Psoas muscle (tissue), 8 donors: ENCODE measurements around the gene UGGT1. TPM values are rescaled to one million over a fixed set of nuclear protein-coding genes. Genes with fewer than 3 reads are reported as not detected.

Experiments used
- ATAC-seq, 4 donors: fragments of 200-7000 bp; cut with Tn5 transposase; one replicate each; pipeline ENCODE4 v1.9.1; 2020; ENCODE audit warnings: moderate library complexity in 3 of 4, mild to moderate bottlenecking in 2 of 4
- DNase-seq, 2 donors: peaks; one replicate each; pipeline ENCODE4 v3.0.0-alpha.2; 2020
- H3K27ac ChIP-seq: fragments of 200-600 bp; one replicate; pipeline ENCODE4 v1.8.0; 2022
- H3K27me3 ChIP-seq, 3 donors: fragments of 200-600 bp in 1 of 3; one replicate each; pipeline versions ENCODE4 v1.6.1 to v1.8.0; 2013 to 2022; ENCODE audit warnings: low read length in 2 of 3, mild to moderate bottlenecking in 2 of 3, moderate library complexity in 1 of 3; ENCODE audit not compliant: insufficient read depth in 3 of 3
- H3K36me3 ChIP-seq, 2 donors: fragments of 200-600 bp in 1 of 2; one replicate each; pipeline versions ENCODE4 v1.6.1 to v1.8.0; 2013 to 2022; ENCODE audit warnings: low read depth in 1 of 2, mild to moderate bottlenecking in 1 of 2, moderate library complexity in 1 of 2; ENCODE audit not compliant: insufficient read depth in 1 of 2
- H3K4me1 ChIP-seq: fragments of 200-600 bp; one replicate; pipeline ENCODE4 v1.8.0; 2022
- H3K4me3 ChIP-seq: fragments of 200-600 bp; one replicate; pipeline ENCODE4 v1.8.0; 2022; ENCODE audit warnings: mild to moderate bottlenecking
- H3K9me3 ChIP-seq: fragments of 200-600 bp; one replicate; pipeline ENCODE4 v1.8.0; 2022
- CTCF ChIP-seq: fragments of 200-600 bp; IDR thresholded peaks from one replicate; pipeline ENCODE4 v1.8.0; 2022; ENCODE audit warnings: antibody characterized with exemption
- WGBS, 3 donors: extraction: QIAGEN DNeasy Blood & Tissue Kit; methylation state at CpG; one replicate each; pipeline versions ENCODE4 v1.1.6 to v1.1.7; 2013; 5-methylcytosine and 5-hydroxymethylcytosine counted together
- intact Hi-C, 2 donors: fragments of 100-400 bp; cut with DNase I; formaldehyde crosslinking; loops; one replicate each; pipeline versions ENCODE4 v1.11.0 to v1.14.2; 2022
- polyA plus RNA-seq, 3 donors: library from polyadenylated mRNA; stranded (reverse); fragments of 200-250 nt; gene quantifications; one replicate each; pipeline ENCODE4 v1.2.3, GENCODE V29; 2013
- total RNA-seq, 4 donors: library from RNA; stranded (reverse); fragmentation: NEBNext Ultra II Directional in 2 of 4; extraction: Animal tissue kit (Norgen Biotek cat#: 25700) in 2 of 4; gene quantifications; one replicate each; pipeline versions ENCODE4 v1.2.1 to v1.2.4, GENCODE V29; 2021 to 2023
- donor health status: healthy with polysubstance abuse.
- donor health status: DM: no; HTN: no; CAD: no; lungs with moderate emphysema.
- donor health status: Bipolar disorder and iron deficiency.
- donor health status: healthy.
- donor health status: DM: yes; HTN: yes; CAD: no.
- donor health status: DM: no; HTN: no; CAD: no.
- donor health status: DM: no; HTN: no; CAD: no.
- donor health status: DM: yes; HTN: yes; CAD: no.

Gene UGGT1
- total and polyA plus RNA-seq, 7 donors, result 11.1 to 41.7 (median 32.1) TPM

GRCh38 chr2:128185576-128185975, 94.6 kb downstream of the UGGT1 start:
- WGBS, 3 donors, result 42 to 72% (median 50%) methylated on average over 6 of the region's 6 CpGs
- Histone ChIP-seq H3K4me3 (no peak overlapping the region), H3K27me3 (no peaks in the 10 kb centered on the region), H3K27ac (peak overlapping the region; percentile 85), H3K4me1 (peaks cover 19% of the 10 kb centered on the region), H3K9me3 (no peaks in the 10 kb centered on the region), H3K36me3 (peaks cover 12 to 54% of the 10 kb centered on the region in 2 donors)
- intact Hi-C loops, result no loop called here
- no peak for DNase-seq
- peak; percentile 36 to 71 (median 43) for ATAC-seq
- TF ChIP-seq CTCF, result no peak

GRCh38 chr2:128187032-128187654, 96.1 kb downstream of the UGGT1 start:
- no peak for TF ChIP-seq CTCF
- WGBS, 3 donors, result 27 to 54% (median 38%) methylated on average over 9 of the region's 9 CpGs
- Histone ChIP-seq H3K4me1 (peaks cover 22% of the 10 kb centered on the region), H3K27ac (peak overlapping the region; percentile 85), H3K4me3 (peak overlapping the region; percentile 62), H3K9me3 (no peaks in the 10 kb centered on the region), H3K36me3 (peaks cover 3 to 51% of the 10 kb centered on the region in 2 donors), H3K27me3 (no peaks in the 10 kb centered on the region)
- DNase-seq (peak in 1 of 2 donors; percentile 27), ATAC-seq (peak; percentile 87 to 91 (median 90))
- intact Hi-C loops, result no loop called here

- H3K36me3 ChIP-seq, result peaks cover 0 to 26% of the 10 kb centered on the region in 2 donors
- DNase-seq (no peak), ATAC-seq (no peak)
- no peak overlapping the region for H3K4me3 ChIP-seq
- intact Hi-C loops, result no loop called here
- H3K4me1 ChIP-seq, result peaks cover 42% of the 10 kb centered on the region
- no peaks in the 10 kb centered on the region for H3K9me3 ChIP-seq
- no peak overlapping the region for H3K27ac ChIP-seq
- no peaks in the 10 kb centered on the region for H3K27me3 ChIP-seq
- WGBS, 3 donors, result 66 to 76% (median 73%) methylated on average over 6 of the region's 6 CpGs
- no peak for TF ChIP-seq CTCF
Measured at GRCh38 chr2:128195435-128195984, 104.5 kb downstream of the UGGT1 start.

GRCh38 chr2:128196026-128196425, 105.0 kb downstream of the UGGT1 start:
- intact Hi-C loops, result loop anchor here in 1 of 2 donors (2.0 kb wide), 1 partner anchor 33 kb away; no protein-coding TSS in a partner anchor
- no peak for TF ChIP-seq CTCF
- ATAC-seq (no peak), DNase-seq (no peak)
- no peaks in the 10 kb centered on the region for H3K27me3 ChIP-seq
- H3K4me1 ChIP-seq, result peaks cover 40% of the 10 kb centered on the region
- no peaks in the 10 kb centered on the region for H3K9me3 ChIP-seq
- H3K36me3 ChIP-seq, result peaks cover 0 to 21% of the 10 kb centered on the region in 2 donors
- H3K27ac ChIP-seq, result peak overlapping the region; percentile 36
- no peak overlapping the region for H3K4me3 ChIP-seq
- 81 to 87% (median 81%) methylated on average over 5 of the region's 5 CpGs for WGBS, 3 donors
